ENCODE data around the gene TNS2. TPM values are rescaled to one million over a fixed set of nuclear protein-coding genes. Genes with fewer than 3 reads are reported as not detected.

Gene TNS2
- total RNA-seq, 2 experiments from 2014 or later: 2.3 to 3.0 TPM

- peak overlapping the region; percentile 21 to 65 for H3K27ac ChIP-seq (ENCODE audit: low read depth in 1 of 2, low read length in 2 of 2)
- TF ChIP-seq, protein P1, sequence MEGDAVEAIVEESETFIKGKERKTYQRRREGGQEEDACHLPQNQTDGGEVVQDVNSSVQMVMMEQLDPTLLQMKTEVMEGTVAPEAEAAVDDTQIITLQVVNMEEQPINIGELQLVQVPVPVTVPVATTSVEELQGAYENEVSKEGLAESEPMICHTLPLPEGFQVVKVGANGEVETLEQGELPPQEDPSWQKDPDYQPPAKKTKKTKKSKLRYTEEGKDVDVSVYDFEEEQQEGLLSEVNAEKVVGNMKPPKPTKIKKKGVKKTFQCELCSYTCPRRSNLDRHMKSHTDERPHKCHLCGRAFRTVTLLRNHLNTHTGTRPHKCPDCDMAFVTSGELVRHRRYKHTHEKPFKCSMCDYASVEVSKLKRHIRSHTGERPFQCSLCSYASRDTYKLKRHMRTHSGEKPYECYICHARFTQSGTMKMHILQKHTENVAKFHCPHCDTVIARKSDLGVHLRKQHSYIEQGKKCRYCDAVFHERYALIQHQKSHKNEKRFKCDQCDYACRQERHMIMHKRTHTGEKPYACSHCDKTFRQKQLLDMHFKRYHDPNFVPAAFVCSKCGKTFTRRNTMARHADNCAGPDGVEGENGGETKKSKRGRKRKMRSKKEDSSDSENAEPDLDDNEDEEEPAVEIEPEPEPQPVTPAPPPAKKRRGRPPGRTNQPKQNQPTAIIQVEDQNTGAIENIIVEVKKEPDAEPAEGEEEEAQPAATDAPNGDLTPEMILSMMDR (IDR thresholded peaks at IDR 0.05): no peak
- POLR2A ChIA-PET: interaction anchor here (1.1 to 2.6 kb wide), 5 partner anchors 8 to 165 kb away, joined by 3 to 36 read pairs (median 5); partner anchors contain the start of genes EIF4B and SPRYD3
- ATAC-seq (ENCODE audit: poor library complexity) (peak; percentile 89), DNase-seq (peak; percentile 85 to 97 (median 91))
- H3K4me1 ChIP-seq (ENCODE audit: insufficient read depth, low read length): peaks cover 17% of the 10 kb centered on the region
- H3K9me3 Mint-ChIP-seq: no peaks in the 10 kb centered on the region
- H3K27me3 Mint-ChIP-seq: no peaks in the 10 kb centered on the region
- no peaks in the 10 kb centered on the region for H3K36me3 ChIP-seq (ENCODE audit: insufficient read depth, low read length)
- H3K27ac Mint-ChIP-seq: peak overlapping the region; percentile 92
- peak overlapping the region; percentile 85 for H3K4me3 ChIP-seq (ENCODE audit: low read length)
- H3K36me3 Mint-ChIP-seq (ENCODE audit: low read depth): no peaks in the 10 kb centered on the region
- no peaks in the 10 kb centered on the region for H3K9me3 ChIP-seq (ENCODE audit: control insufficient read depth in 1 of 2, insufficient read depth in 1 of 2, low read length in 2 of 2)
- peaks cover 15% of the 10 kb centered on the region for H3K4me1 Mint-ChIP-seq (ENCODE audit: low read depth)
- intact Hi-C loops (cut with DNase I, micrococcal nuclease): loop anchor here (2.0 to 5.0 kb wide), 2 partner anchors 25 to 573 kb away; partner anchors contain the start of genes ATF7 (in 1 of the 2) and SPRYD3 (in 1 of the 2)
- no peaks in the 10 kb centered on the region for H3K27me3 ChIP-seq (ENCODE audit: control insufficient read depth in 1 of 2, insufficient read depth in 2 of 2, low read length in 2 of 2)
- peak overlapping the region; percentile 96 for H3K4me3 Mint-ChIP-seq
- CTCF ChIA-PET: interaction anchor here (0.8 to 4.0 kb wide), 6 partner anchors 12 to 245 kb away, joined by 3 to 28 read pairs (median 6); partner anchors contain the start of genes IGFBP6, MYG1 and SPRYD3
These were observed 4.4 kb downstream of the TNS2 start for GRCh38 chr12:53054112-53054878.

DNA sequence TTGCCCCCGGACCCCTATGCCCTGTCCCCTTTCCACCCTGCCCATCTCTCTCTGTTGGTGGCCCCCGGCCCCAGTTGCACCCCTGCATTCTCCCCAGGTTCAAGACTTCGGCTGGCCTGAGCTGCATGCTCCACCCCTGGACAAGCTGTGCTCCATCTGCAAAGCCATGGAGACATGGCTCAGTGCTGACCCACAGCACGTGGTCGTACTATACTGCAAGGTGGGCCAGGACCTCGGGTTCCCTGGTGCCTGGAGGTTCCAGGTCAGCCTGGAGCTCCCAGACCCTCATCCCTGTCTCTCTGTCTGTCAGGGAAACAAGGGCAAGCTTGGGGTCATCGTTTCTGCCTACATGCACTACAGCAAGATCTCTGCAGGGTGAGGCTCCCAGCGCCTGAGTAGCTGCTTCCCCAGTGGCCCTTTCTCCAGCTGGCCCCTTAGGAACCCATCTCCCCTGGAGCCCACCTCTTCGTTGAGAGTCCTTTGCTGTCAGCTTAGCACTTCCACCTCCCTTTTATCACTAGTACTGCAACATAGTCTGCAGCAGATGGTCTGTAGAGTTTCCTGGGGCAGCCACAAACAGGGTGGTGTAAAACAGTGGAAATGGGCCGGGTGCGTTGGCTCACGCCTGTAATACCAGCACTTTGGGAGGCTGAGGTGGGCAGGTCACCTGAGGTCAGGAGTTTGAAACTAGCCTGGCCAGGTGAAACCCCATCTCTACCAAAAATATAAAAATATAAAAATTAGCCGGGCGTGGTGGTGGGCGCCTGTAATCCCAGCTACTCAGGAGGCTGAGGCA is 5.8 kb downstream of the TNS2 start:
- Histone ChIP-seq H3K4me1 (ENCODE audit: insufficient read depth, low read length) (peaks cover 17% of the 10 kb centered on the region), H3K27me3 (ENCODE audit: control insufficient read depth in 1 of 2, insufficient read depth in 2 of 2, low read length in 2 of 2) (no peaks in the 10 kb centered on the region), H3K9me3 (ENCODE audit: control insufficient read depth in 1 of 2, insufficient read depth in 1 of 2, low read length in 2 of 2) (no peaks in the 10 kb centered on the region), H3K36me3 (ENCODE audit: insufficient read depth, low read length) (no peaks in the 10 kb centered on the region), H3K4me3 (ENCODE audit: low read length) (no peak overlapping the region), H3K27ac (ENCODE audit: low read depth in 1 of 2, low read length in 2 of 2) (no peak overlapping the region)
- intact Hi-C loops (cut with DNase I, micrococcal nuclease): loop anchor here in 1 of 2 experiments (2.0 kb wide), 1 partner anchor 23 kb away; the partner anchor contains the start of gene SPRYD3
- DNase-seq (peak in 1 of 14 experiments; percentile 4), ATAC-seq (ENCODE audit: poor library complexity) (no peak)
- Mint-ChIP-seq H3K4me1 (ENCODE audit: low read depth) (peaks cover 15% of the 10 kb centered on the region), H3K4me3 (peak overlapping the region; percentile 51), H3K27me3 (no peaks in the 10 kb centered on the region), H3K36me3 (ENCODE audit: low read depth) (no peaks in the 10 kb centered on the region), H3K27ac (peak overlapping the region; percentile 17), H3K9me3 (no peaks in the 10 kb centered on the region)
- POLR2A ChIA-PET: interaction anchor here (1.1 to 2.2 kb wide), 3 partner anchors 8 to 50 kb away, joined by 3 to 10 read pairs (median 6); partner anchors contain the start of gene EIF4B
- TF ChIP-seq, protein P1 (IDR thresholded peaks at IDR 0.05): no peak
- CTCF ChIA-PET: interaction anchor here (1.2 to 4.0 kb wide), 3 partner anchors 8 to 43 kb away, joined by 3 to 28 read pairs (median 21); partner anchors contain the start of gene IGFBP6

GRCh38 chr12:53056296-53056695 is 6.4 kb downstream of the TNS2 start:
- Mint-ChIP-seq H3K27ac (no peak overlapping the region), H3K9me3 (no peaks in the 10 kb centered on the region), H3K4me3 (no peak overlapping the region), H3K27me3 (no peaks in the 10 kb centered on the region), H3K4me1 (ENCODE audit: low read depth) (peaks cover 12% of the 10 kb centered on the region), H3K36me3 (ENCODE audit: low read depth) (no peaks in the 10 kb centered on the region)
- H3K9me3 ChIP-seq (ENCODE audit: control insufficient read depth in 1 of 2, insufficient read depth in 1 of 2, low read length in 2 of 2): no peaks in the 10 kb centered on the region
- no peak for DNase-seq
- no peak for ATAC-seq (ENCODE audit: poor library complexity)
- ChIA-PET CTCF (interaction anchor here (1.2 to 4.0 kb wide), 3 partner anchors 9 to 42 kb away, joined by 3 to 28 read pairs (median 21); partner anchors contain the start of gene IGFBP6), POLR2A (interaction anchor here (1.1 to 1.3 kb wide), 2 partner anchors 9 to 50 kb away, joined by 3 to 6 read pairs; partner anchors contain the start of gene EIF4B)
- no peak overlapping the region for H3K27ac ChIP-seq (ENCODE audit: low read depth in 1 of 2, low read length in 2 of 2)
- intact Hi-C loops (cut with DNase I, micrococcal nuclease): no loop called here
- no peaks in the 10 kb centered on the region for H3K36me3 ChIP-seq (ENCODE audit: insufficient read depth, low read length)
- peaks cover 18% of the 10 kb centered on the region for H3K4me1 ChIP-seq (ENCODE audit: insufficient read depth, low read length)
- TF ChIP-seq, protein P1 (IDR thresholded peaks at IDR 0.05): no peak
- H3K27me3 ChIP-seq (ENCODE audit: control insufficient read depth in 1 of 2, insufficient read depth in 2 of 2, low read length in 2 of 2): no peaks in the 10 kb centered on the region
- H3K4me3 ChIP-seq (ENCODE audit: low read length): no peak overlapping the region
